ENCODE data around the gene TBC1D13.
"Not testable (repeated sequence)": the region's sequence is repeated elsewhere in the genome, so short reads cannot be mapped to it uniquely, and the experiment has no call there.

The TBC1D13 gene

GRCh38 chr9:128835246-128836210 lies 48.5 kb downstream of the TBC1D13 start:
- in situ Hi-C loops (cut with HindIII; ENCODE audit: low pct_ligation_motif_present, low pct_unique_long_range_greater_than_20kb, low sequenced_read_pairs), result no loop called here
- no peak for DNase-seq

- in situ Hi-C loops (cut with HindIII; ENCODE audit: low pct_ligation_motif_present, low pct_unique_long_range_greater_than_20kb, low sequenced_read_pairs), result no loop called here
- no peak for DNase-seq
Measured at GRCh38 chr9:128836509-128837145, 49.6 kb downstream of the TBC1D13 start.

- in situ Hi-C loops (cut with HindIII; ENCODE audit: low pct_ligation_motif_present, low pct_unique_long_range_greater_than_20kb, low sequenced_read_pairs), result no loop called here
- no peak for DNase-seq
Measured at GRCh38 chr9:128838338-128838737, 51.3 kb downstream of the TBC1D13 start.

- in situ Hi-C loops (cut with HindIII; ENCODE audit: low pct_ligation_motif_present, low pct_unique_long_range_greater_than_20kb, low sequenced_read_pairs), result no loop called here
- DNase-seq, result no peak
Measured at GRCh38 chr9:128840524-128840923, 53.5 kb downstream of the TBC1D13 start.

GRCh38 chr9:128841694-128842492 lies 54.8 kb downstream of the TBC1D13 start:
- DNase-seq, result no peak
- in situ Hi-C loops (cut with HindIII; ENCODE audit: low pct_ligation_motif_present, low pct_unique_long_range_greater_than_20kb, low sequenced_read_pairs), result no loop called here

- in situ Hi-C loops (cut with HindIII; ENCODE audit: low pct_ligation_motif_present, low pct_unique_long_range_greater_than_20kb, low sequenced_read_pairs); DNase-seq: not testable (repeated sequence)
Measured at GRCh38 chr9:128843171-128843570, 56.1 kb downstream of the TBC1D13 start.

GRCh38 chr9:128845186-128845931 lies 58.3 kb downstream of the TBC1D13 start:
- no peak for DNase-seq

GRCh38 chr9:128846680-128847030 lies 59.6 kb downstream of the TBC1D13 start:
- in situ Hi-C loops (cut with HindIII; ENCODE audit: low pct_ligation_motif_present, low pct_unique_long_range_greater_than_20kb, low sequenced_read_pairs), result no loop called here
- DNase-seq, result no peak

More at GRCh38 chr9:128845186-128845931, 58.3 kb downstream of the TBC1D13 start:
- in situ Hi-C loops (cut with HindIII; ENCODE audit: low pct_ligation_motif_present, low pct_unique_long_range_greater_than_20kb, low sequenced_read_pairs), result no loop called here

- in situ Hi-C loops (cut with HindIII; ENCODE audit: low pct_ligation_motif_present, low pct_unique_long_range_greater_than_20kb, low sequenced_read_pairs), result no loop called here
- no peak for DNase-seq
Measured at GRCh38 chr9:128847803-128848202, 60.8 kb downstream of the TBC1D13 start.

GRCh38 chr9:128851024-128851423 lies 64.0 kb downstream of the TBC1D13 start:
- DNase-seq; in situ Hi-C loops (cut with HindIII; ENCODE audit: low pct_ligation_motif_present, low pct_unique_long_range_greater_than_20kb, low sequenced_read_pairs): not testable (repeated sequence)

- peak; percentile 39 for DNase-seq
- in situ Hi-C loops (cut with HindIII; ENCODE audit: low pct_ligation_motif_present, low pct_unique_long_range_greater_than_20kb, low sequenced_read_pairs), result not testable (repeated sequence)
Measured at GRCh38 chr9:128851779-128852600, 64.9 kb downstream of the TBC1D13 start.

GRCh38 chr9:128852646-128853045 lies 65.6 kb downstream of the TBC1D13 start:
- in situ Hi-C loops (cut with HindIII; ENCODE audit: low pct_ligation_motif_present, low pct_unique_long_range_greater_than_20kb, low sequenced_read_pairs); DNase-seq: not testable (repeated sequence)

GRCh38 chr9:128854454-128854853 lies 67.4 kb downstream of the TBC1D13 start:
- in situ Hi-C loops (cut with HindIII; ENCODE audit: low pct_ligation_motif_present, low pct_unique_long_range_greater_than_20kb, low sequenced_read_pairs); DNase-seq: not testable (repeated sequence)

- in situ Hi-C loops (cut with HindIII; ENCODE audit: low pct_ligation_motif_present, low pct_unique_long_range_greater_than_20kb, low sequenced_read_pairs); DNase-seq: not testable (repeated sequence)
Measured at GRCh38 chr9:128858476-128858875, 71.4 kb downstream of the TBC1D13 start.

Measured in ACHN (cell line).